ENCODE measurements around the gene TST. TPM values are rescaled to one million over a fixed set of nuclear protein-coding genes. Genes with fewer than 3 reads are reported as not detected.

TST gene
- total and polyA plus RNA-seq, 2 donors (not counting 3 experiments of a cell fraction or from before 2014, with no cell fraction given): 39.2 to 95.1 TPM

DNA sequence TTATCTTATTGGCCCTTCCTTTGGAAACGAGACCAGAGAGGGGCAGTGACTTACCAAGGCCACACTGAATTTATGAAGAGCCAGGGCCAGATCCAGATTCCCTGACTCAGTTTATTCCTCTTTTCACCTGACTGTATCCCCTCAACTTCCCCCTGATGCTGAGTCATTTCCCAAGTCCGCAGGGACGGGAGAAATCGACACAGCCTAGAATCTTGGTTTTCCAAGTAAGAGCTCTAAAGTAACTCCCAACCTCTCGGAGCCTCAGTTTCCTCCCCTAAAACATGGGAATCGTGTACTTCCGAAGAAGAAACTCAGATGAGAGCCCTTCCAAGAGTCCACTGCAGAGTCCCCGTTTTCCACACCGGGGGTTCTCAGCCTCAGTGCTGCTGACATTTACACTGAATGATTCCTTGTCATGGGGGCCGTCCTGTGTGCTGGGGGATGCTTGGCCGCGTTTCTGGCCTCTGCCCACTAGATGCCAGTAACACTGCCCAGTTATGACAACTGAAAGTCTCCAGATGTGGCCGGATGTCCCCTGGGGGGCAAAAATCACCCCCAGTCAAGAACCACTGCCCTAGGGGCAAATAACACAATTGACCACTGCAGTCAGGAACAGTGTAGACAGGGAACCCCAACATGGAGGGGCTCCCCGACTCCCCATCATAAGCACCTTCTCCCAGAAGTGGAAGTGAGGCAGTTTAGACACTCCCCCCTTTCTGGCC is 11.5 kb upstream of the TST start:
- TF ChIP-seq, protein P1, sequence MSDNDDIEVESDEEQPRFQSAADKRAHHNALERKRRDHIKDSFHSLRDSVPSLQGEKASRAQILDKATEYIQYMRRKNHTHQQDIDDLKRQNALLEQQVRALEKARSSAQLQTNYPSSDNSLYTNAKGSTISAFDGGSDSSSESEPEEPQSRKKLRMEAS (IDR thresholded peaks at IDR 0.05; ENCODE audit: insufficient read depth, insufficient read length): no peak
- TF ChIP-seq FOS (IDR thresholded peaks at IDR 0.05; ENCODE audit: borderline replicate concordance, insufficient read depth, low read length): no peak
- TF ChIP-seq, protein P2, sequence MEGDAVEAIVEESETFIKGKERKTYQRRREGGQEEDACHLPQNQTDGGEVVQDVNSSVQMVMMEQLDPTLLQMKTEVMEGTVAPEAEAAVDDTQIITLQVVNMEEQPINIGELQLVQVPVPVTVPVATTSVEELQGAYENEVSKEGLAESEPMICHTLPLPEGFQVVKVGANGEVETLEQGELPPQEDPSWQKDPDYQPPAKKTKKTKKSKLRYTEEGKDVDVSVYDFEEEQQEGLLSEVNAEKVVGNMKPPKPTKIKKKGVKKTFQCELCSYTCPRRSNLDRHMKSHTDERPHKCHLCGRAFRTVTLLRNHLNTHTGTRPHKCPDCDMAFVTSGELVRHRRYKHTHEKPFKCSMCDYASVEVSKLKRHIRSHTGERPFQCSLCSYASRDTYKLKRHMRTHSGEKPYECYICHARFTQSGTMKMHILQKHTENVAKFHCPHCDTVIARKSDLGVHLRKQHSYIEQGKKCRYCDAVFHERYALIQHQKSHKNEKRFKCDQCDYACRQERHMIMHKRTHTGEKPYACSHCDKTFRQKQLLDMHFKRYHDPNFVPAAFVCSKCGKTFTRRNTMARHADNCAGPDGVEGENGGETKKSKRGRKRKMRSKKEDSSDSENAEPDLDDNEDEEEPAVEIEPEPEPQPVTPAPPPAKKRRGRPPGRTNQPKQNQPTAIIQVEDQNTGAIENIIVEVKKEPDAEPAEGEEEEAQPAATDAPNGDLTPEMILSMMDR (IDR thresholded peaks at IDR 0.05; ENCODE audit: extremely low read depth in 1 of 2, insufficient read depth in 1 of 2, low read depth in 1 of 2, low read length in 2 of 2): peak in 1 of 2 donors; percentile 19
- POLR2A ChIA-PET: interaction anchor here (1.3 kb wide), 1 partner anchor 10 kb away, joined by 3 read pairs; no protein-coding TSS in a partner anchor

More for the DNA sequence above, 11.5 kb upstream of the TST start:
- dilution Hi-C loops (cut with MboI; ENCODE audit: extremely low pct_ligation_motif_present, low sequenced_read_pairs): no loop called here
- H3K9ac ChIP-seq (replicated peaks; ENCODE audit: extremely low read depth, insufficient read depth, low read length): no peak overlapping the region
- no peaks in the 10 kb centered on the region for H3K9me3 ChIP-seq (replicated peaks; ENCODE audit: control insufficient read depth, insufficient read depth, low read length)
- BruUV-seq (replicated peaks): no TSS peak
- no peaks in the 10 kb centered on the region for H3K79me2 ChIP-seq (ENCODE audit: control insufficient read depth, insufficient read depth, low read length)
- H3K27ac ChIP-seq (ENCODE audit: insufficient read depth, low read depth, low read length): no peak overlapping the region
- H2AFZ ChIP-seq (ENCODE audit: low read depth, low read length): no peak overlapping the region
- H3K27me3 ChIP-seq (ENCODE audit: control insufficient read depth in 2 of 2, insufficient read depth in 2 of 2, low read length in 2 of 2): no peaks in the 10 kb centered on the region
- no peaks in the 10 kb centered on the region for H4K20me1 ChIP-seq (replicated peaks; ENCODE audit: control insufficient read depth, extremely low read depth, insufficient read depth, low read length)
- H3K36me3 ChIP-seq (ENCODE audit: control insufficient read depth in 2 of 2, extremely low read depth in 1 of 2, insufficient read depth in 2 of 2, low read length in 2 of 2): peaks cover 6 to 26% of the 10 kb centered on the region in 2 experiments
- intact Hi-C loops (cut with micrococcal nuclease): no loop called here
- FAIRE-seq (no peak), DNase-seq (ENCODE audit: low read depth, low spot score) (no peak)
- CTCF ChIA-PET: interaction anchor here (0.7 to 5.2 kb wide), 11 partner anchors 10 to 169 kb away, joined by 3 to 57 read pairs (median 5); partner anchors contain the start of genes KCTD17, MPST and TST
- H3K4me2 ChIP-seq (ENCODE audit: insufficient read depth, low read length): no peak overlapping the region
- H3K4me3 ChIP-seq (replicated peaks in 1 of 3; ENCODE audit: insufficient read depth in 1 of 3, low read depth in 1 of 3, low read length in 3 of 3): no peak overlapping the region
- H3K9me1 ChIP-seq (replicated peaks; ENCODE audit: control insufficient read depth, extremely low read depth, insufficient read depth, low read length): no peaks in the 10 kb centered on the region
- H3K4me1 ChIP-seq (ENCODE audit: control insufficient read depth, extremely low read depth, insufficient read depth, low read length): peaks cover 9% of the 10 kb centered on the region
